ENCODE measurements around the gene HPS5.
"Not testable (repeated sequence)": the region's sequence is repeated elsewhere in the genome, so short reads cannot be mapped to it uniquely, and the experiment has no call there.

HPS5 gene, protein sequence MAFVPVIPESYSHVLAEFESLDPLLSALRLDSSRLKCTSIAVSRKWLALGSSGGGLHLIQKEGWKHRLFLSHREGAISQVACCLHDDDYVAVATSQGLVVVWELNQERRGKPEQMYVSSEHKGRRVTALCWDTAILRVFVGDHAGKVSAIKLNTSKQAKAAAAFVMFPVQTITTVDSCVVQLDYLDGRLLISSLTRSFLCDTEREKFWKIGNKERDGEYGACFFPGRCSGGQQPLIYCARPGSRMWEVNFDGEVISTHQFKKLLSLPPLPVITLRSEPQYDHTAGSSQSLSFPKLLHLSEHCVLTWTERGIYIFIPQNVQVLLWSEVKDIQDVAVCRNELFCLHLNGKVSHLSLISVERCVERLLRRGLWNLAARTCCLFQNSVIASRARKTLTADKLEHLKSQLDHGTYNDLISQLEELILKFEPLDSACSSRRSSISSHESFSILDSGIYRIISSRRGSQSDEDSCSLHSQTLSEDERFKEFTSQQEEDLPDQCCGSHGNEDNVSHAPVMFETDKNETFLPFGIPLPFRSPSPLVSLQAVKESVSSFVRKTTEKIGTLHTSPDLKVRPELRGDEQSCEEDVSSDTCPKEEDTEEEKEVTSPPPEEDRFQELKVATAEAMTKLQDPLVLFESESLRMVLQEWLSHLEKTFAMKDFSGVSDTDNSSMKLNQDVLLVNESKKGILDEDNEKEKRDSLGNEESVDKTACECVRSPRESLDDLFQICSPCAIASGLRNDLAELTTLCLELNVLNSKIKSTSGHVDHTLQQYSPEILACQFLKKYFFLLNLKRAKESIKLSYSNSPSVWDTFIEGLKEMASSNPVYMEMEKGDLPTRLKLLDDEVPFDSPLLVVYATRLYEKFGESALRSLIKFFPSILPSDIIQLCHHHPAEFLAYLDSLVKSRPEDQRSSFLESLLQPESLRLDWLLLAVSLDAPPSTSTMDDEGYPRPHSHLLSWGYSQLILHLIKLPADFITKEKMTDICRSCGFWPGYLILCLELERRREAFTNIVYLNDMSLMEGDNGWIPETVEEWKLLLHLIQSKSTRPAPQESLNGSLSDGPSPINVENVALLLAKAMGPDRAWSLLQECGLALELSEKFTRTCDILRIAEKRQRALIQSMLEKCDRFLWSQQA

DNA sequence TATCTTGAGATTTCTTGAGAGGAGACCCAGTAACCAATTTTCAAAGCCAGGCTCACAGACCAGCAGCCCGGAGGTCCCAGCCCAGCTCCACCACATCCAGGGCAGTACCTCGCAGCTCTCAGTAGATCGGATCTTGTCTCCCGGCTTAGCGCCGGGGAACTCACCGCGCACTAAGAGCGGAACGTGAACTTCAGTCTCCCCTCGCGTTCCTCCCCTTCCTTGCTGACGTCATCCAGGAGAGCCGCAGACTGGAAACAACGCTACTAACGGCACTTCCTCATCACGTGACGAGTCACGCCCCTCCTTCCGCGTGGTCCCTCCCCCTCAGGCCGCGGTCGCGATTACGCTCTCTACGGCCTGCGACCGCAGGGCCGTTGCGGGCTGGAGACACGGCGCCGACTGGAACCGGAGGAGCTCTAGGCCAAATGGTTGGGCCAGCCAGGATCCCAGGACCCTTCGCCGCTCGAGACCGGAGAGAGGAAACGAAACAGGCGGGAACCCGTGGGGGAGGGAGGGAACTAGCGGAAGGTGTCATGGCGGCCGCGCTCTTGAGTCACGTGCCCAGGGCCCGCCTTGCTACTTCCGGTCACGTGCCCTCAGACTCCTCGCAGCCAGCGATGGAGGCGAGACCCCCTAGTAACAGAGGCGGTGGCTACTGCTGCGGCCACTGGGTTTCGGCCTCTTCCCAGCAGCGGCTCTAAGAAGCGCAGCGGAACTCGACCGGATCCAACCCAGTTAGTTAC, at the start of gene HPS5, which contains the start of gene GTF2H1:
Gene HPS5 (minus strand): TSS at position 172 of the 743 bp plus-strand sequence. CDS start 4,282 bp downstream, outside the sequence.
Gene GTF2H1 (plus strand): TSS at position 599 of the 743 bp plus-strand sequence. CDS start 10,508 bp downstream, outside the sequence.
- DNase-seq (ENCODE audit: extremely low spot score, insufficient read length, low read depth) (peak; percentile 94), FAIRE-seq (peak; percentile 99)

DNA sequence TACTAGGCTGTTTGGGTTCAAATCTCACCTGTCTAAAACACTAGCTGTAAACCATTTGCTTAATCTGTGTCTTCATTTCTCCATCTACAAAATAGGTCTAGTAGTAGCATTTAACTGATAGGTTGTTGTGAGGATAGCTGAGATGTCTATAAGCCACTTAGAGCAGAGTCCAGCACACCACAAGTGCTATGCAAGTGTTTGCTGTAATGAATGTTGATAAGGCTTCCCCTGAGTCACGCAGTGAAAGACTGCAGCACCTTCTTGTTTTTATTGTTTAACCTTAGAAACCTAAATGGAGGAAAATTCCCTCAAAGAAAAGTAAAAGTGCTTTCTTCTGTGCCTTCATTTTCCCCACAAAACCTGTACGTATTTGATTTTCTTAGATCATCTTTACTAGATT, 49.3 kb upstream of the HPS5 start:
- FAIRE-seq: no peak
- no peak for DNase-seq (ENCODE audit: extremely low spot score, insufficient read length, low read depth)

DNA sequence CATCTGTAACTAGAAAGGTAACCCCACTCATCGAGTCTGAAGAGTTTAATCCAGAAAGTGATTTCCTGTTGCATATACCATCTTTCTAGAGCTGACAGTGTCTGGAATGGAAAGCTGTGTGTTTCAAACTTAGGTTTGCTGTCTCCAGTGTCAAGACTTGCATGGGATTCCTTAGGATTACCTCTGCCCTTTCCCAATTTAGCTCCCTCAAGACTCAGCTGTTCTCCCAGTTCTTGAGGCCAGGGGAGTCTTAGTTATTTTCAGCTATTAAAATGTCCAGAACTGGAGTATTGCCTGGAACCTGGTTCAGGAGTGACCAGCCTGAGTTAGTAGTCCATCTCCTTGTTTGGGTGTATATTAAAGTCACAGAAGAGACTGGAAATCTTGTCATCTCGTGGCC, 47.5 kb upstream of the HPS5 start:
- no peak for FAIRE-seq

DNA sequence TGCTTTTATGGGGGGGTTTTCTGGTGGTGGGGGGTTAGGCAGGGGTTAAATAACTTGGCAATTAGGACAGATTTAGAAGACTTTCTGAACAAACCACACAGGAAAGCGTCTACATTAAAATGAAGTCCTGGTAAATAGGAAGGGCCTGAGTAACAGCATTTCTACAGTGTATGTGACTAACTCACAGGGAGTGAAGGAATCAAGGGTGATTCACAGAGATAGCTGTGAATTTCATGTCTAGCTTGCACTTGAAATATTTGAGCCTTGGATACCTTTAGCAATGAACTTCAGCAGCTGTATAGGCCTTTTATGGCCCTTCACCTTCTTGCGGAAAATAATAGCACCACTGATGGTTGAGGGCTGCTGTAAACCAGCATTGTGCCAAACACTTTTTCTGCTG, 46.3 kb upstream of the HPS5 start:
- no peak for FAIRE-seq
- no peak for DNase-seq (ENCODE audit: extremely low spot score, insufficient read length, low read depth)

More for the DNA sequence above, 47.5 kb upstream of the HPS5 start:
- no peak for DNase-seq (ENCODE audit: extremely low spot score, insufficient read length, low read depth)

DNA sequence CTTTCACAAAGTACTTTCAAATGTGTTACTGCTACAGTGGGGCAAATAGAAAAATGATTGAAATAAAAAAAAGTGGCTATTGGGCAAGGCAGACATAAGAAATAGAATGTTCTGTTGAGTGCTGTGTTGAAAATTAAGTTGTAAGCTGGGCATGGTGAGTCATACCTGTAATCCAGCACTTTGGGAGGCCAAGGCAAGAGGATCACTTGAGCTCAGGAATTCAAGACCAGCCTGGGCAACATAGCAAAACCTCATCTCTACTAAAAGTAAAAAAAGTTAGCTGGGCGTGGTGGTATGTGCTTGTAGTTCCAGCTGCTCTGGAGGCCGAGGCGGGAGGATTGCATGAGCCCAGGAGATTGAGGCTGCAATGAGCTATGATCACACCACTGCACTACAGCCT, 45.5 kb upstream of the HPS5 start:
- DNase-seq (ENCODE audit: extremely low spot score, insufficient read length, low read depth) (no peak), FAIRE-seq (no peak)

DNA sequence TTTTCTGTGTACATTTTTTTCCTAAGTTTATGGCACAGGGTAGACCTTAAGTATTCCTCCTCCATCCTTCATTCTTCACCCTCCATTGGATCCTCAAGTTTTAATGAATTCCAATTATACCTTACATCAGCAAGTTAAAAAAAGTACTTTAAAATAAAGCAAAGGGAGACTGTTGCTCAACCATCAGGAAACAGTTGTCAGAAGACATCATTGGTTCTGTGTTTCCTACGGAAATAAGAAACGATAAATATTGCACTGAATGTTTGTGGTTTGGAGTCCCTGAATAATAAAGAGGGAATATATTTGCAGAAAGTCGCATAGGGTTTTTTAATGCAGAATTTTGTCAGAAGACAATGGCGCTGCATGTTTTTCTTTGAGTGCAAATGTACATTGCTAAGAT, 44.3 kb upstream of the HPS5 start:
- FAIRE-seq: no peak
- no peak for DNase-seq (ENCODE audit: extremely low spot score, insufficient read length, low read depth)

DNA sequence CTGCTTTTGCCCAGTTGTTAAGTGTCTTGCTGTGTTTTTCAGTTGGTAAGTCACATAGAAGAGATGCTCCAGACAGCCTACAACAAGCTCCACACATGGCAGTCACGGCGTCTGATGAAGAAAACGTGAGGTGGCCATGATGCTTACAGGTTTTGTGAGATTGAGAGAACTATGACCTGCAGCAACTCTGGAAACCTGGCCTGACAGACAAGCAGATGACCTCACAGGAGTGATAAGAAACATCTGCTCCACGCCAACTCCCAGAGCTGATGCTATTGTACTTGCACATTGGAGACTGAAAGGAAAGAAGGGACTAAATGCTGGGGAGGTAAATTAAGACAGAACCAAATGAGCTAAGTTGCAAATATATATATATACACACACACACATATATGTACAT, 43.8 kb upstream of the HPS5 start:
- DNase-seq (ENCODE audit: extremely low spot score, insufficient read length, low read depth) (no peak), FAIRE-seq (no peak)

DNA sequence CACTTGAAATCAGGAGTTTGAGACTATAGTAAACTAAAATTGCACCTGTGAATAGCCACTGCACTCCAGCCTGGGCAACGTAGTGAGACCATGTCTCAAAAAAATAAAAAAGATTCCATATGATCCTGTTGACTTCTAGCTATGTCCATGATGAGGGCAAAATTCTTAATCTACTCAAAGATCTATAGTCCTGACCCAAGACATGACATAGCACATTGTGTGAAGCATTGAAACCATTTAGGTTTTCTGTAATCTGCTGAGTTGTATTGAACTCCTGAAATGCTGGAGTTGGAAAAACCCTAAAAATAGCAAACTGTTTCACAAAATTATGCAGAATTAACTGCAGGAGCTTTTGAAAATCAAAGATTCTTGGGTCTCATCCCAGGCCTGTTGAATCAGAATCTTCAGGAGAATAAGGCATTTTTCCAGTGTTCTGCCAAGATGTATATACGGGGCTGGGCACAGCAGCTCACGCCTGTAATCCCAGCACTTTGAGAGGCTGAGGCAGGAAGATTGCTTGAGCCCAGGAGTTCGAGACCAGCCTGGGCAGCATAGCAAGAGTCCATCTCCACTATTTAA, 42.6 kb upstream of the HPS5 start:
- FAIRE-seq: no peak

DNA sequence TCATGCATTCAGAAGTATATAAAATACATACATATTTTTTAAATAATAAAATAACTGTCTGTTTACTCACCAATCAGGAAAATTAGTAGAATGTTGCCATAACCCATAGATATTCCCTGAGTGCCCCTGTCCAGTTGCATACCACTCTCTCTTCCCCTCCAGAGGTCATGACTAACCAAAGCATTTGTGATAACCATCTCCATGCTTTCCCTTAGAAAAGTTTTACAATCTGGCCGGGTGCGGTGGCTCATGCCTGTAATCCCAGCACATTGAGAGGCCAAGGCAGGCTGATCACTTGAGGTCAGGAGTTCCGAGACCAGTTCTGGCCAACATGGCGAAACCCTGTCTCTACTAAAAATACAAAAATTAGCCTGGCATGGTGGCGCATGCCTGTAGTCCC, 39.2 kb upstream of the HPS5 start:
- DNase-seq (ENCODE audit: extremely low spot score, insufficient read length, low read depth) (no peak), FAIRE-seq (no peak)

More for the DNA sequence above, 42.6 kb upstream of the HPS5 start:
- no peak for DNase-seq (ENCODE audit: extremely low spot score, insufficient read length, low read depth)

DNA sequence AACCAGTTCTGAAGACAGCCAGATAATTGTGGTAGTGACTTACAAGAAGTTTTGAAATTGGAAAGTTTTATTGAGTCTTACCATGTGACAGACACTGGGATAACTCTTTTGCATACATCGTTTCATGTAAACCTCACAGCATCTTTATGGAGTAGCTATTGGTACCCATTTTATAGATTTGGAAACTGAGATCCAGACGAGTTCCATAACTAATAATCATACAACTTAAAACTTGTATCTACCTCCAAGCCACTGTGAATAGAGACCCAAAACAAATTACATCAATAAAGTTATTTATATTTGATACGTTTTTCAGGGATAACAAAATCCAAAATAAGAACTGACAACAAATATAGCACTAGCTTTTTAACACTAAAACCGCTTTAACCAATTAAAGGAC, 36.7 kb upstream of the HPS5 start:
- DNase-seq (ENCODE audit: extremely low spot score, insufficient read length, low read depth): no peak
- FAIRE-seq: no peak

DNA sequence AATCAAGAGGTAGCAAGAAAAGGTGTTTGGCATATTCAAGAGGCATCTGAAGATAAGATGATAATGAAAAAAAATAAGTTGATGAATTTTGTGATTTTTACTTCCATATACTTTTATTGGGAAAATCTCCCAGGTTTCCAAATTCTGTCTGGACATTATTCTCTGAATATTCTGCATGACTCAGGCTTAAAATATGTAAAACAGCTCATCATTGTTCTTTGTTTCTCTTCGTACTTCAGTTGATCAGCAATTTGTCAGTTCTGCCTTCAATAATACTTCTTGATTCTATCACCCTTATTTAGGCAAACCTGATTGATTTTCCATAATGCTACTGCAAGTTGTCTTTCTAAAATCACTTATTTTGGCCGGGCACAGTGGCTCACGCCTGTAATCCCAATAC, 30.6 kb upstream of the HPS5 start:
- FAIRE-seq (no peak), DNase-seq (ENCODE audit: extremely low spot score, insufficient read length, low read depth) (no peak)

DNA sequence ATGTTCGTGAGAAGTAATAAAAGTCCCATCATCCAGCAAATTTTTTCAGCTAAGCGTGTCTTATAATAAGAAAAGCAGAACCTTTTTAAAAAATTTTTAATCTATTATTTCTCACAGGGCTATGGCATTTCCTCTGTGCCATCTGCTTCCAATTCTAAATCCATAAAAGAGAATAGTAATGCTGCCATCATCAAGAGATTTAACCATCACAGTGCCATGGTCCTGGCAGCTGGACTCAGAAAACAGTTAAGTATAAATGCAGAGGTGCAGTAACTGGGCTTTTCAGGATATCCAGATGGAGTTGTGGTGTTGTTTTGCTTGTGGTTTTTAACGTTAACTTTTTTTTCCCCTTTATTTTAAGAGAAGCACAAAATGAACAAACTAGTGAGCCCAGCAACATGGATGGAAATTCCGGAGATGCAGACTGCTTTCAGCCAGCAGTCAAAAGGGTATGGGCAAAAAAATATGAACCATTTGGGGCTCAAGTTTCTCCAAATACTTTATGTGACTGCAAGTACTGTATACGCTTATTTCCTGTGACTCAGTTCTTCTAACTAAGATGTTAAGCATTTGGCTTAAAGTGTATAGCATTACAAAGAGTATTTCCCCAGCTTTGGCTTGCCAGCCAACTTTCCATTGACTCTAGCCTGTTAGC, 25.7 kb upstream of the HPS5 start:
- FAIRE-seq: no peak
- no peak for DNase-seq (ENCODE audit: extremely low spot score, insufficient read length, low read depth)

DNA sequence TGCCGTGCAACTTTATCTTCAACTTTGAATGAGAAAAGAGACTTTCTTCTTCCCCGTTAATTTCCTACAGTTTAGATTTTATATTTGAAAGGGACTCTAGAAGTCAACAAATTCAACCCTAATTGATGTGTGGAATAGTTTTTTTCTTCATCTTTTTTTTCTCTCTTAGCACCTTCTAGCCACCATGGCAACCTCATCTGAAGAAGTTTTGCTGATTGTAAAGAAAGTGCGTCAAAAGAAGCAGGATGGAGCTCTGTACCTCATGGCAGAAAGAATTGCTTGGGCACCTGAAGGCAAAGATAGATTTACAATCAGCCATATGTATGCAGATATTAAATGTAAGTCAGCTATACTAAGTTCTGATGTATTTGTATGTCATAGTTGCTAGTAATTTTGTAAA, 11.0 kb upstream of the HPS5 start:
- no peak for FAIRE-seq
- DNase-seq (ENCODE audit: extremely low spot score, insufficient read length, low read depth): no peak

DNA sequence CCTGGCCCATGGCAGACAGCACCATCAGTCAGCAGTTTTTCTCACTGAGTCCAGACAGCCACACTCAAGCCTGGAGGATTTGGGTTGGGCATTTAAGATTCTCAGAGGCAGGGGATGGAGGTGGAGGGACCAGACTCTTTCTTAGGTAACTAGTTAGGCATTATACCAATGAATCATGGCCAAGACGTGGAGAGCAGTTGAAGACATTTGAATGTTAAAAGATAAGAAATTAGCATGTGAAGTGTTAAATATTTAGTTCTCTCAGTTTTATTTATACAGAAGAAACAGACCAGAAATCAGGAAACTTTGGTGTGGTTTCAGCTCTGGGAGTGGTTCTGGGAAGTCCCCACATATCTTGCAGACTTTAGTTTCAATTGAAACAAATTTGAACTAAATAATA, 10.4 kb upstream of the HPS5 start:
- FAIRE-seq (no peak), DNase-seq (ENCODE audit: extremely low spot score, insufficient read length, low read depth) (no peak)

DNA sequence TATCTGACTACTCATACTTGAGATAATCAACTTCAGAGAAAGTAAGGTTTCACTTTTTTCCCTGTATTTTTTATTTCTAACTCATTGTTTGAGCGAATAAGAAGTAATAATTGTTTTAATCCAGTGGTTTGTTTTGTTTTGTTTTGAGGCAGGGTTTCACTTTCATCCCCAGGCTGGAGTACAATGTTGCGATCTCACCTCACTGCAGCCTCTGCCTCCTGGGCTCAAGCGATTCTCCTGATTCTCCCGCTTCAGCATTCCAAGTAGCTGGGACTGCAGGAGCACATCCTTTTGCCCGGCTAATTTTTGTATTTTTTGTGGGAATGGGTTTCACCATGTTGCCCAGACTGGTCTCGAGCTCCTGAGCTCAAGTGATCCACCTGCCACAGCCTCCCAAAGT, 9.0 kb upstream of the HPS5 start:
- DNase-seq (ENCODE audit: extremely low spot score, insufficient read length, low read depth) (no peak), FAIRE-seq (peak; percentile 60)

DNA sequence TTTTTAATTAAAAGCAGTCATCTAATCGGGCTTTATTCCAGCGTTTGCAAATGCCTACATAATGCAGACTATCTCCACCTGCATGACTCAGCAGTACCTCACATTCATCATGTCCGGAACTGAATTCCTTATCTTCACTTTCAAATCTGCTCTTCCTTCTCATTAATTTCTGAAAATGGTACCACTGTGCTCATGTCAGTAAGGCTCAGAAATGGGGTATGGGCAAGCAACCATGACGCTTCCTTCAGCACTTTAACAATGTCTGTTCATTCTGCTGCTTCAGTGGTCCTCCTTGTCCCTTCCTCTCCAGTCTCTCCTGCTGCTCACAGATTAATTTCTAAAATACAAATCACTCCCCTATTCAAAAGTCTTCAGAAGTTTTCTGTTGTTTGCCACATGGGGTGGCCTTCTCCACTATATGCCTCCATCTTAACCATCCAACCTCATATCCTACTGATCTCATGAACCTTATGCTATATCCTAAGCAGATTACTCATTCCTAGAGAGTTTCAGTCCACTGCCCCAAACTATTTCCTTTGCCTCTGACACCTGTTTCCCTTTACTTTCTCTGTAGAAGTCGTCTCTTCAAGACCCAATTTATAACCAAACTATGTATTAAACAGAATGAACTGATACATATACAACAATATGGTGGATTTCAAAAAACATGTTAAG, 7.4 kb upstream of the HPS5 start:
- FAIRE-seq (peak; percentile 58), DNase-seq (ENCODE audit: extremely low spot score, insufficient read length, low read depth) (no peak)

DNA sequence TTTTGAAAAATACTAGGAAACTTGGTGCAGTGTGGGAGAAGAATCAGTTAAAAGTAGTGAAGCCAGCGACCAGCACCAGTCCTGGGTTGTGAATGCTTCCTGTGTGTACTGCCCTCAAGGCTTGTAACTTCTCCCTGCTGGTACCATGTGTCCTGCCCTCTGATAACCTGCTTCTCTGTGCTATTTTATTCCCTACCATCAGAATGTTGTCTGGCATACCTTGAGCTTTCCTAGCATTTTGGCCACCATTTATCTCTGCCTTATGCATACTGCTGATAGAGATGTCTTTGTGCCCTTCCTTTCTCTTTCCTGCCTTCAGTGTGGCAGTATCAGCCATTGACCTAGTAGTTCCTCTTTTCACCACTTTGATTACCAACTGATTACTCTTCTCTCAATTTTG, 2.4 kb upstream of the HPS5 start:
- FAIRE-seq: no peak
- DNase-seq (ENCODE audit: extremely low spot score, insufficient read length, low read depth): no peak

DNA sequence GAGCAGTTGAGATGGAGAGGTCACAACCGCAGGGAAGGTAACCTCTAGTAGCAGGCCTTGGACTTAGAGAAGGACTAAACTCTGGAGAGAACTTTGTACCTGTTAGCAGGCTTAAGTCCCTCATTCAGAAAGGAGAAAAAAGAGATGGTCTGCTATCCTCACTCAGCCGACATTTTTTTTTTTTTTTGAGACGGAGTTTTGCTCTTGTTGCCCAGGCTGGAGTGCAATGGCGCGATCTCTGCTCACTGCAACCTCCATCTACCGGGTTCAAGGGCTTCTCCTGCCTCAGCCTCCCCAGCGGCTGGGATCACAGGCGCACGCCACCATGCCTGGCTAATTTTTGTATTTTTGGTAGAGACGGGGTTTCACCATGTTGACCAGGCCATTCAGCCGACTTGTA, 1.9 kb upstream of the HPS5 start:
- not testable (repeated sequence) for FAIRE-seq; DNase-seq (ENCODE audit: extremely low spot score, insufficient read length, low read depth)

Measured in GM18507 (cell line).